ENCODE measurements around the gene DEAF1.

Gene DEAF1

GRCh38 chr11:714436-714835 is 19.4 kb upstream of the DEAF1 start:
- no peaks in the 10 kb centered on the region for H3K27me3 ChIP-seq (ENCODE audit: control insufficient read depth in 1 of 2, insufficient read depth in 1 of 2, low read length in 2 of 2)
- no peak overlapping the region for H3K23ac ChIP-seq (ENCODE audit: low read length in 2 of 2)
- WGBS: 95% methylated on average over 5 of the region's 6 CpGs
- no peak overlapping the region for H2BK15ac ChIP-seq (ENCODE audit: low read depth, poor library complexity, severe bottlenecking)
- H2AK5ac ChIP-seq (ENCODE audit: low read length, severe bottlenecking): no peak overlapping the region
- no peak overlapping the region for H2BK12ac ChIP-seq (ENCODE audit: low read length in 2 of 2)
- no peak overlapping the region for H4K8ac ChIP-seq (ENCODE audit: low read length)
- H3K14ac ChIP-seq (ENCODE audit: low read length in 2 of 2): no peak overlapping the region
- no peak overlapping the region for H3K4me3 ChIP-seq (ENCODE audit: insufficient read depth in 1 of 2, low read depth in 1 of 2, low read length in 2 of 2)
- H3K4ac ChIP-seq (ENCODE audit: low read depth in 1 of 2, low read length in 2 of 2): no peak overlapping the region
- H3K9ac ChIP-seq (ENCODE audit: low read length): no peak overlapping the region
- H3K27ac ChIP-seq (ENCODE audit: low read length, poor library complexity, severe bottlenecking): no peak overlapping the region
- H3K79me1 ChIP-seq (replicated peaks; ENCODE audit: low read length, poor library complexity, severe bottlenecking): peaks cover 22% of the 10 kb centered on the region
- H3K9me3 ChIP-seq (ENCODE audit: control insufficient read depth, low read length): no peaks in the 10 kb centered on the region
- peaks cover 34% of the 10 kb centered on the region for H3K4me1 ChIP-seq (ENCODE audit: control insufficient read depth, insufficient read depth, low read depth, low read length)
- no peak overlapping the region for H4K91ac ChIP-seq (ENCODE audit: low read length)
- no peak overlapping the region for H3K4me2 ChIP-seq (ENCODE audit: low read length, poor library complexity, severe bottlenecking)
- H2AFZ ChIP-seq (ENCODE audit: low read depth, low read length): no peak overlapping the region
- H3K36me3 ChIP-seq (ENCODE audit: control insufficient read depth in 1 of 2, insufficient read depth in 2 of 2, low read depth in 1 of 2, low read length in 2 of 2): peaks cover 0 to 59% of the 10 kb centered on the region in 2 experiments
- H2BK5ac ChIP-seq (ENCODE audit: low read depth, low read length, poor library complexity, severe bottlenecking): no peak overlapping the region
- no peak for DNase-seq
- no peak overlapping the region for H3K18ac ChIP-seq (ENCODE audit: low read depth in 1 of 2, low read length in 2 of 2)
- no peak overlapping the region for H2BK120ac ChIP-seq (ENCODE audit: low read depth, low read length)

GRCh38 chr11:709109-709997 is 14.3 kb upstream of the DEAF1 start:
- Histone ChIP-seq H3K23ac (ENCODE audit: low read length in 2 of 2) (no peak overlapping the region), H3K9me3 (ENCODE audit: control insufficient read depth, low read length) (no peaks in the 10 kb centered on the region), H3K79me1 (replicated peaks; ENCODE audit: low read length, poor library complexity, severe bottlenecking) (peaks cover 15% of the 10 kb centered on the region), H2AFZ (ENCODE audit: low read depth, low read length) (no peak overlapping the region), H4K8ac (ENCODE audit: low read length) (no peak overlapping the region), H3K14ac (ENCODE audit: low read length in 2 of 2) (no peak overlapping the region), H3K18ac (ENCODE audit: low read depth in 1 of 2, low read length in 2 of 2) (no peak overlapping the region), H3K4me1 (ENCODE audit: control insufficient read depth, insufficient read depth, low read depth, low read length) (peaks cover 67% of the 10 kb centered on the region), H3K27ac (ENCODE audit: low read length, poor library complexity, severe bottlenecking) (peak overlapping the region; percentile 21), H2BK15ac (ENCODE audit: low read depth, poor library complexity, severe bottlenecking) (no peak overlapping the region), H2AK5ac (ENCODE audit: low read length, severe bottlenecking) (peak overlapping the region; percentile 98), H3K4me2 (ENCODE audit: low read length, poor library complexity, severe bottlenecking) (peak overlapping the region; percentile 28), H3K4me3 (ENCODE audit: insufficient read depth in 1 of 2, low read depth in 1 of 2, low read length in 2 of 2) (peak overlapping the region in 1 of 2 experiments; percentile 20), H3K36me3 (ENCODE audit: control insufficient read depth in 1 of 2, insufficient read depth in 2 of 2, low read depth in 1 of 2, low read length in 2 of 2) (peaks cover 5 to 69% of the 10 kb centered on the region in 2 experiments), H3K27me3 (ENCODE audit: control insufficient read depth in 1 of 2, insufficient read depth in 1 of 2, low read length in 2 of 2) (no peaks in the 10 kb centered on the region), H2BK12ac (ENCODE audit: low read length in 2 of 2) (no peak overlapping the region), H4K91ac (ENCODE audit: low read length) (no peak overlapping the region), H3K4ac (ENCODE audit: low read depth in 1 of 2, low read length in 2 of 2) (no peak overlapping the region), H3K9ac (ENCODE audit: low read length) (no peak overlapping the region), H2BK5ac (ENCODE audit: low read depth, low read length, poor library complexity, severe bottlenecking) (peak overlapping the region; percentile 51), H2BK120ac (ENCODE audit: low read depth, low read length) (no peak overlapping the region)
- WGBS: 81% methylated on average over 22 of the region's 27 CpGs
- DNase-seq: no peak

DNA sequence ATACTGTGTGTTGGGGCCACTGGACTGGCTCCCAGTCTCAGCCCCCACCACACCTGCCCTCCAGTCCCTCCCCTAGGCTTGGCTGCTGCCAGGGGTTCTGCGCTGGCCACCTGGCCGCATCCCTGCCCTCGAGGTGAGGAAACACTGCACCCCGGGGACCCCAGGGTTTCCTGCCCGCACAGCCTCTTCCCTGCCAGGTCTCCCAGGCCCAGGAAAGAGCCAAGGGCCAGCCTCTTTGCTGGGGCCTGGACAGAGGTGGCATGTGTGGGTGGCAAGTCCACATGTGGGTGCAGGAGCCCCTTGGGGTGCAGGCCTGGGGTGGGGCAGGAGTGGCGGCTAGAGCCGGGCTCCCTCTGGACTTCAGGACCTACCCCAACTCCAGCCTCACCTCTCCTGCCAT is 13.5 kb upstream of the DEAF1 start:
- peak overlapping the region; percentile 74 for H4K91ac ChIP-seq (ENCODE audit: low read length)
- DNase-seq: no peak

GRCh38 chr11:707817-708420 is 12.9 kb upstream of the DEAF1 start:
- H2BK120ac ChIP-seq (ENCODE audit: low read depth, low read length): no peak overlapping the region

More for the DNA sequence above, 13.5 kb upstream of the DEAF1 start:
- no peak overlapping the region for H3K23ac ChIP-seq (ENCODE audit: low read length in 2 of 2)
- H3K36me3 ChIP-seq (ENCODE audit: control insufficient read depth in 1 of 2, insufficient read depth in 2 of 2, low read depth in 1 of 2, low read length in 2 of 2): peaks cover 11 to 70% of the 10 kb centered on the region in 2 experiments
- H3K4me1 ChIP-seq (ENCODE audit: control insufficient read depth, insufficient read depth, low read depth, low read length): peaks cover 71% of the 10 kb centered on the region
- H3K18ac ChIP-seq (ENCODE audit: low read depth in 1 of 2, low read length in 2 of 2): no peak overlapping the region
- H2BK120ac ChIP-seq (ENCODE audit: low read depth, low read length): no peak overlapping the region
- H2BK12ac ChIP-seq (ENCODE audit: low read length in 2 of 2): peak overlapping the region in 1 of 2 experiments; percentile 26
- peaks cover 15% of the 10 kb centered on the region for H3K79me1 ChIP-seq (replicated peaks; ENCODE audit: low read length, poor library complexity, severe bottlenecking)
- peak overlapping the region; percentile 68 for H3K4me2 ChIP-seq (ENCODE audit: low read length, poor library complexity, severe bottlenecking)
- no peaks in the 10 kb centered on the region for H3K9me3 ChIP-seq (ENCODE audit: control insufficient read depth, low read length)
- peak overlapping the region; percentile 93 for H2BK5ac ChIP-seq (ENCODE audit: low read depth, low read length, poor library complexity, severe bottlenecking)
- H3K27ac ChIP-seq (ENCODE audit: low read length, poor library complexity, severe bottlenecking): peak overlapping the region; percentile 98
- H4K8ac ChIP-seq (ENCODE audit: low read length): no peak overlapping the region
- WGBS: 98% methylated on average over 5 of the region's 7 CpGs
- H3K4ac ChIP-seq (ENCODE audit: low read depth in 1 of 2, low read length in 2 of 2): peak overlapping the region in 1 of 2 experiments; percentile 13
- H3K4me3 ChIP-seq (ENCODE audit: insufficient read depth in 1 of 2, low read depth in 1 of 2, low read length in 2 of 2): peak overlapping the region in 1 of 2 experiments; percentile 18
- no peak overlapping the region for H3K14ac ChIP-seq (ENCODE audit: low read length in 2 of 2)
- H2BK15ac ChIP-seq (ENCODE audit: low read depth, poor library complexity, severe bottlenecking): peak overlapping the region; percentile 77
- H2AFZ ChIP-seq (ENCODE audit: low read depth, low read length): no peak overlapping the region
- no peaks in the 10 kb centered on the region for H3K27me3 ChIP-seq (ENCODE audit: control insufficient read depth in 1 of 2, insufficient read depth in 1 of 2, low read length in 2 of 2)
- no peak overlapping the region for H3K9ac ChIP-seq (ENCODE audit: low read length)
- peak overlapping the region; percentile 100 for H2AK5ac ChIP-seq (ENCODE audit: low read length, severe bottlenecking)

More at GRCh38 chr11:707817-708420, 12.9 kb upstream of the DEAF1 start:
- Histone ChIP-seq H3K9me3 (ENCODE audit: control insufficient read depth, low read length) (no peaks in the 10 kb centered on the region), H3K79me1 (replicated peaks; ENCODE audit: low read length, poor library complexity, severe bottlenecking) (peaks cover 15% of the 10 kb centered on the region), H4K91ac (ENCODE audit: low read length) (peak overlapping the region; percentile 95), H3K27me3 (ENCODE audit: control insufficient read depth in 1 of 2, insufficient read depth in 1 of 2, low read length in 2 of 2) (no peaks in the 10 kb centered on the region), H2BK15ac (ENCODE audit: low read depth, poor library complexity, severe bottlenecking) (no peak overlapping the region), H2BK12ac (ENCODE audit: low read length in 2 of 2) (peak overlapping the region; percentile 20 to 70), H3K9ac (ENCODE audit: low read length) (peak overlapping the region; percentile 92), H3K4me1 (ENCODE audit: control insufficient read depth, insufficient read depth, low read depth, low read length) (peaks cover 73% of the 10 kb centered on the region), H3K4me3 (ENCODE audit: insufficient read depth in 1 of 2, low read depth in 1 of 2, low read length in 2 of 2) (peak overlapping the region; percentile 22 to 83), H2AK5ac (ENCODE audit: low read length, severe bottlenecking) (peak overlapping the region; percentile 100), H3K14ac (ENCODE audit: low read length in 2 of 2) (peak overlapping the region in 1 of 2 experiments; percentile 55), H2BK5ac (ENCODE audit: low read depth, low read length, poor library complexity, severe bottlenecking) (peak overlapping the region; percentile 98), H4K8ac (ENCODE audit: low read length) (peak overlapping the region; percentile 96), H3K23ac (ENCODE audit: low read length in 2 of 2) (no peak overlapping the region), H2AFZ (ENCODE audit: low read depth, low read length) (no peak overlapping the region), H3K27ac (ENCODE audit: low read length, poor library complexity, severe bottlenecking) (peak overlapping the region; percentile 98), H3K4me2 (ENCODE audit: low read length, poor library complexity, severe bottlenecking) (peak overlapping the region; percentile 79), H3K18ac (ENCODE audit: low read depth in 1 of 2, low read length in 2 of 2) (peak overlapping the region; percentile 80 to 99), H3K36me3 (ENCODE audit: control insufficient read depth in 1 of 2, insufficient read depth in 2 of 2, low read depth in 1 of 2, low read length in 2 of 2) (peaks cover 12 to 70% of the 10 kb centered on the region in 2 experiments), H3K4ac (ENCODE audit: low read depth in 1 of 2, low read length in 2 of 2) (peak overlapping the region; percentile 13 to 94)
- DNase-seq: no peak
- WGBS: 57% methylated on average over 16 of the region's 16 CpGs
